ENCODE measurements around the gene ARHGAP9.

- TF ChIP-seq EZH2phosphoT487 (IDR thresholded peaks at IDR 0.05; ENCODE audit: insufficient read depth, low read depth), result no peak
- no peak for TF ChIP-seq EZH2 (IDR thresholded peaks at IDR 0.05; ENCODE audit: insufficient read depth, poor library complexity, severe bottlenecking)
Observed at GRCh38 chr12:57465747-57466505, 13.7 kb downstream of the ARHGAP9 start.

Data from GM23248 (cell line).